ENCODE measurements around the gene PREX1.

The PREX1 gene

DNA sequence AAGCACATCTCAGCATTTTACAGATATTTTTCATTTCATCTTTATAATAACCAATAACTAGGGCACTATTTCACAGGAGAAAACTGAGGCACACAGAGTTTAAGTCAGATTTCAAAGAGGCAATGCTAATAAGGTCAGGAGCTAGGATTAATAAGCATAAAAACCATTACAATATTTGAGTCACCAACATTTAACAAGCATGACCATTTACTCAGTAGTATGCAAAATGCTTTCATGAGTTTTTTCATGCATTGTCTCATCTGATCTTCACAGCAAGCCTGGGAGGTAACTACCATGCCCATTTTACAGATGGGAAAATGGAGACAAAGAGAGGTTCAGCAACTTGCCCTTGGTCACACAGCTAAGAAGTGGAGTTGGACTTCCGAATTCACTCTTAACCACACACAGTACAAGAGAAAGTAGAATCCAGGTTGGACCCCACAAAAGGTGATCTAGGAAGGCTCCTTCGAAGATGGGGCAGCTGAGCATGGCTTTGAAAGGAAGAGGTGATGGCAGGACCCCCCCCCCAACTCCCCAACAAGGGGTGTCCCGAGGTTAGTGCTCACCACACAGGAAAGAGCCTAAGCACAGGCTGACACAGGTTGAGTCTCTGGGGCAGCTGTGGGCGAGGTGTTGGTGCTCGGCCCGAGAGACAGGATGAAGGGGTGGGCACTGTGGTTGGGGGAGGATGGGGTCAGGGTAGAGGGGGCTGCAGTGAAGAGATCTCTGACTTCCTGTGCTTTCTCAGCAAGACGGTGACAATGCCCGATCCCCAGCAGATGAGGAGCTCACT lies 108.8 kb downstream of the PREX1 start:
- DNase-seq, result no peak
- TF ChIP-seq POLR2A (IDR thresholded peaks at IDR 0.05; ENCODE audit: low read length) (no peak), GATA1 (IDR thresholded peaks at IDR 0.05; ENCODE audit: low read depth, low read length) (no peak)

DNA sequence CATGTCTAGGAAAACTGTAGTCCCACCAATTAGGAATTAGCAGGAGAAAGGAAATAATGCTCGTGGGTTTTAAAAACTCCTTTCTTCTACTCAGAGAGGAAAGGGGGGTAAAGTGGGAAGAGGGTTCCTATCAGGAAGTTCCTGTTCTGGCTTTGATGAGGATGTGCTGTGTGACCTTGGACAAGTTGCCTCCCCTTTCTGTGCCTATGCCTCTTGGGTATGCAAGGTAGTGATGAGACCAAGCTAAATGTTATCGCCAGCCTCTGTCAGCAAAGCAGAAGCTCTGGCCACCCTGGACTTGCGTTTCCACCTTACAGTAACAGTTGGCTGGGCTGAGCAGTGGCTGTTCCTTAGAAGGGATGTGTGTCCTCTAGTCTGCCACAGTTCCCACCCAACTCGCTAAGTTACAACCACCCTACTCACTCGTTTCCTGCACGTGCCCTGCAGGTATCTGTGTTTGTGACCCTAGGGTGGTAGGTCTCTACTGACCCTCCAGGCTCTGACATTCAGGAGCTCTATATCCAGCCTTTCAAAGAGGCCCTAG lies 110.0 kb downstream of the PREX1 start:
- TF ChIP-seq POLR2A (IDR thresholded peaks at IDR 0.05; ENCODE audit: low read length) (no peak), GATA1 (IDR thresholded peaks at IDR 0.05; ENCODE audit: low read depth, low read length) (no peak)
- no peak for DNase-seq

DNA sequence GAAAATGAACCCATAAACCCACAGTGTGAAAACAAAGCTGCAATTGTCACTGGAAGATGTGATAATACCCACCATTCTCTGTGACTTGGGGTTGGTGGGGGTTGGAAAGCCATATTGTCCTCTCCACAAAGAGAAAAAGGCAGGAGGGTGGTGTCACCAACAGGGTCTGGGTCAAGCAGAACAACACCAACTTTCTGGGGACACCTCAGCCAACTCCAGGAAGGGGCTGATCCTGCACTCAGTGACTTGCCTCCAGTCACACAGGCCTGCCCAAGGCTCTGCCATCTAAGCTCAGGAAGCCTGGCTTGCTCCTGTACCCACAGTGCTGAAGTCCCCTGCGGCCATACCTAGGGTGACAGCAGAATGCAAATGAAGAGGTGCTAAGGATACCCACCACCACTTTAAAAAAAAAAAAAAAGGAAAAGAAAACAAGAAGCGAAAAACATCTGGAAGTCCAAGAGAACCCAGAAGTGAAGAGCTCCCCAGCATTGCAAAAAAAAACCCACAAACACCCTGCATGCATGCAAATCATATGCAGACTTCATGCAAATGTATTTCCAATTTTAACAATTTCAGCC lies 110.6 kb downstream of the PREX1 start:
- DNase-seq, result no peak
- TF ChIP-seq POLR2A (IDR thresholded peaks at IDR 0.05; ENCODE audit: low read length) (no peak), GATA1 (IDR thresholded peaks at IDR 0.05; ENCODE audit: low read depth, low read length) (no peak)

DNA sequence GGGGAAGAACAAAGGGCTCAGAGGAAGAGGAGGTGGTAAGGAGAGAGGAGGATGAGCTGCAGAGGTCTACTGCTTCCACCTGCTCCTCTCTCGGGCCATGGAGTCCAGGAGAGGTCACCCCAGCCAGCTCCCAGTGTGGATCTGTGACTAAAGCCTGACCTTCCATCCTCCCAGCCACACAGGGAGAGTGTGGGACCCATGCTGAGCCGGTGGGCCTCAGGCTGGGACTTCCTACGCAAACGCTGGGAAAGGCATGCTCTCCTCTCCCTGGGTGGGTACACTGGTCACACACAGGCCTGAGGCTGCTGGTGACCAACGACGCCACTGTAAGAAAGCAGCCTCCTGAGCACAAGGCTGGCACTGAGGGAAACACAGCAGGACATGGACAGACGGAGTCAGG lies 111.3 kb downstream of the PREX1 start:
- TF ChIP-seq GATA1 (IDR thresholded peaks at IDR 0.05; ENCODE audit: low read depth, low read length) (no peak), POLR2A (IDR thresholded peaks at IDR 0.05; ENCODE audit: low read length) (no peak)
- DNase-seq, result no peak

DNA sequence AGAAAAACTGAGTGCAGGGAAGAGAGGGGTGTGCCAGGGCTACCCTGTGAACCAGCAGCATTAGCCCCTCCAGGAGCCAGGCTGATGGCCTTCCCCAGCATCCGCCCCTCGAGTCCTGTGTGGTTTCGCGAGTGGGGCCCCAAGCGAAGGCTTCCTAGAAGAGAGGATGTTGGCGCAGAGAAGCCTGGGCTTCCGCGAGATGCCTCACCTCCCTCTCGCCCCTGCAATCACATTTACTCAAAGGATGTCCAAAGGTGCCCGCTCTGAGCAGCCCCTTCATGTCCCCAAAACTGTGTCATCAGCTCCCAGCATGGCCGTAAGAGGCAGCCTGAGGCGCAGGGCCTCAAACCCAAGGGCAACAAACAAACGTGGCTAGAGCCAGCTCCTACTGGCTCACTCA lies 111.7 kb downstream of the PREX1 start:
- TF ChIP-seq GATA1 (IDR thresholded peaks at IDR 0.05; ENCODE audit: low read depth, low read length), result no peak
- DNase-seq, result no peak

DNA sequence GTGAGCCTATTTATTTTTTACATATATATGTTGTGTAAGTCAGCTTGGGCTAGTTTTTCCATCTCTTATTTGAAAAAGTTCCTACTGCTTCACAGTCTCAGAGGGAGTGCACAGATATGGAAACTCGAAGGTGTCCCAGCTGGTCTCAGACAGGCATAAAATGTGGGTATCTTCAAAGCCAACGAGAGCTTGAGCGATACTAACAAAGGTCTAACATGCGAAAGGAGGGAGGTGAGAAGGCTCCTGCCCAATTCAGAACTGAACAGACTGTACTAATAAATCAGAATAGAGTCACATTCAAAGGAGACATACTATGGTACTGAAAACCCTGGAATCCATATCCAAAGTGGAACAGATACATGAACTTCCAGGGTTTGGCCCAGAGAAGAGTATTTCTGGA lies 113.0 kb downstream of the PREX1 start:
- TF ChIP-seq POLR2A (IDR thresholded peaks at IDR 0.05; ENCODE audit: low read length) (no peak), GATA1 (IDR thresholded peaks at IDR 0.05; ENCODE audit: low read depth, low read length) (no peak)
- no peak for DNase-seq

DNA sequence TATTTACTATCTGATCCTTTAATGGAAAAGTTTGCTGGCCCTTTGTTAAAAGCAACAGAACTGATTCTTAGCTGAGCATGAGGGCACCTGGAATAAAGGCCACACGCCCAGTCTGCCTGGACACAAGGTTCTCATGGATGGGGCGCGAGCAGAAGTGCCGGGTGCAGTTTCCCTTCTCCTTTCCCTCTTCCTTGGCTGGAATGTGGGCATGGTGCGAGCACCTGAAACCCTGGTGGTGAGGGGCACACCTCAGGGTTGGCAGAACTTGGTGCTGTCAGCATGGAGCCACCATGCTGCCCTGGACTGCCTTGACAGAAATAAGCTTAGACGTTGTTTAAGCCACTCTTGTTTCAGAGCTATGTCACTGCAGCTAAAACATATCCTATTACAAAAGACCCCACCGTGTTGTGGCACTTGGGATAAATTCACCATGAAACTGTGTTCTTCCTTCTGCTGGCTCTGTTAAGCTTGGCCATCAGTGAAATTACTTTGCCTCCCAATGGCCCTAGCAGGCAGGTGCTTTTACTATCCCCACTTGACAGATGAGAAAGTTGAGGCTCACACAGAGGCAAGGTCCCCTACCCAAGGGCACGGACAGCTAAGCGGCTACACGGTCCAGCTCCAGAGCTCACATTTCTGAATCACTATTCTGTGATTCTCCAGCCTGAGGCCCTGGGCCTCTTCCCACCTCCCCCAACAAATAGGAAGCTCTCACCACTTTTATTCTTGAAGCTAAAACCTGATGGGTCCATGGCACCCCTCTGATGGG lies 115.9 kb downstream of the PREX1 start:
- DNase-seq, result no peak
- TF ChIP-seq GATA1 (IDR thresholded peaks at IDR 0.05; ENCODE audit: low read depth, low read length) (no peak), POLR2A (IDR thresholded peaks at IDR 0.05; ENCODE audit: low read length) (no peak)

DNA sequence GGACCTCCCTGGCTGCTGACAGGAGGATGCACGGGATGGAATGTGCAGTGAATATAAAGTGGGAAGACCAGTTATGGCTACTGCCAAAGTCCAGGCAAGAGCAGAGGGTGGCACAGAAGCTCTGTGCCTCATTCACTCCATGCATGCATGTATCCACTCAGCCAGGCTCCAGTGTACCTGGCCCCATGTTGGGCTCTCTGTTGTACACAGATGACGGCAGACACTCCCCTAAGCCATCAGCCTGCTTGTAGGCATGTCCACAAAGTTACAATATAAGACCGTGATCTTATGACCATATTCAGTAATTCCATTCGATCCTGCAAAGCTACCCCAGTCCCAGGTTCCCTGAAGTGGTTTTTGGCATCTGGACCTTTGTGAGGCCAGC lies 116.8 kb downstream of the PREX1 start:
- no peak for TF ChIP-seq GATA1 (IDR thresholded peaks at IDR 0.05; ENCODE audit: low read depth, low read length)
- no peak for TF ChIP-seq POLR2A (IDR thresholded peaks at IDR 0.05; ENCODE audit: low read length)
- peak in 1 of 2 experiments; percentile 13 for DNase-seq

DNA sequence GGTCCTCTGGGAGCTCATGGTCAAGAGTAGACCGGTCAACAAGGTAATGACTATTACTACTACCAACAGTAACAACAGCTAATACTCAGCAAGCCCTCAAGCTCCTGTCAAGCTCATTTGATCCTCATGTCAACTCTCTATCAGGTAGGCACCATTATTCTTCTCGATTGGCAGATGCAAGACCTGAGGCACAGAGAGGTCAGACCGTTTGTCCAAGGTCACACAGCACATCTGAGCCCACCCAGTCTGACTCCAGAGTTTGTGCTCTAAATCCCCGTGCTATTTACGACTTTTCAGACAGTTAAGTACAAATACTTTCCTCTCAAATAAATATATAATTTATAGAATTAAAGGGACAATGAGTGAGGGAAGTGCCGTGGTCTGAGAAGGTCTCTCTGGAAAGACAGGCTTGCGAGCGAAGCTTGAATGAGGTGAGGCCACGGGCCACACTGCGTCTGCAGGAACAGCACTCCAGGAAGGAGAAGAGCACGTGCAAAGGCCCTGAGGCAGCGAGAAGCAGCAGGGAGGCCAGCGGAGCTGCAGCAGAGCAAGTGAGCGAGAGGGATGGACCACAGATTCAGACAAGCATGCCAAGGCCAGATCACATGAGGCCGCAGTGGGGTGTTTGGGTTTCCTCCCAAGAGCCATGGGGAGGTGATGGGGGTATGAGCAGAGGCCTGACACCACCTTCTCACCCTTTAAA lies 117.3 kb downstream of the PREX1 start:
- TF ChIP-seq GATA1 (IDR thresholded peaks at IDR 0.05; ENCODE audit: low read depth, low read length) (no peak), POLR2A (IDR thresholded peaks at IDR 0.05; ENCODE audit: low read length) (no peak)

DNA sequence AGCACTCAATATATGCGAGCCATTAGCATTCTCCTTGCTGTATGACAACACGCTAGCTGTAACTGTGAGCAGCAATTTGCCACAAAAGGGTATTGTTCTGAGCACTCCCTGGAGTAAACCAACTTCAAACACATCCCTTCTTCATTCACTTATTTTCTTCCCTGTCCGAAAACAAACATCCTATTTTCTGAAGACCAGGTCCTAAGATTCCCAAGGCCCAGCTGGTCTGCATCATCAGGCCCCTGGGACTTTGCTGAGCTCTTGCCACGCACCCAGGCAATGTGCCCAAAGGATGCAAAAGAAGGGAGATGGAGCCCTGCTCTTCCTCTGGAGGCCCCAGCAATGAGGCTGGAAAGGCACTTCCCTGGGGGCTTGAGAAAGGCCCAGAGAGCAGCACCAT lies 118.1 kb downstream of the PREX1 start:
- TF ChIP-seq POLR2A (IDR thresholded peaks at IDR 0.05; ENCODE audit: low read length) (no peak), GATA1 (IDR thresholded peaks at IDR 0.05; ENCODE audit: low read depth, low read length) (no peak)

More for the DNA sequence above, 117.3 kb downstream of the PREX1 start:
- peak in 1 of 2 experiments; percentile 21 for DNase-seq

DNA sequence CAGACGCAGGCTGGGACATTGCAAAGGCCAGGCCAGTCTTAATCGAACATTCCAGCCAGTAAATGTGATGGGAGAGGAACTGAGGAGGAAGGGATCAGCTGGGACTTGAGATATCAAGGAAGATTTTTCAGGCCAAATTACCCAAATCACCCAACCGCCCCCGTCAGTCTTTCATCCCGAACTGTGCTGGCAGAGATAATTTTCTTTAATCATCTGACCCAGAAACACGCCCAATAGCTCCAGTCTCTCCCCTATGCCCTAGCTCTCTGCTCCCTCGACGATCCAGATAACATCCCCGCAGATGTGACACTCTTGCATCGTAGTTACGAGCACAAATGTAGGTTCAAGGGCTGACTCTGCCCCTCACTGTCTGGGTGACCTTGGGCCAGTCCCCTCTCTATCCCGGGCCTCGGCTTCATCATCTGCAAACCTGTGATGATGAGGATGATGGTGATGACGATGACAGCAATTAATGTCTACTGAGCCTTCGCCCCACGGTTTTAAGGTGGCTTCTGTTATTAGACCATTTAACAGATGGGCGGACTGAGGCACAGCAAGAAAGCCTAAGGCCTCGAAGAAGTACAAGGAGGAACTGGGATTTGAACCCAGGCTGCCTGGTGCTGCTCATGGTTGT lies 118.6 kb downstream of the PREX1 start:
- peak; percentile 91 to 95 for DNase-seq

More for the DNA sequence above, 118.1 kb downstream of the PREX1 start:
- no peak for DNase-seq

DNA sequence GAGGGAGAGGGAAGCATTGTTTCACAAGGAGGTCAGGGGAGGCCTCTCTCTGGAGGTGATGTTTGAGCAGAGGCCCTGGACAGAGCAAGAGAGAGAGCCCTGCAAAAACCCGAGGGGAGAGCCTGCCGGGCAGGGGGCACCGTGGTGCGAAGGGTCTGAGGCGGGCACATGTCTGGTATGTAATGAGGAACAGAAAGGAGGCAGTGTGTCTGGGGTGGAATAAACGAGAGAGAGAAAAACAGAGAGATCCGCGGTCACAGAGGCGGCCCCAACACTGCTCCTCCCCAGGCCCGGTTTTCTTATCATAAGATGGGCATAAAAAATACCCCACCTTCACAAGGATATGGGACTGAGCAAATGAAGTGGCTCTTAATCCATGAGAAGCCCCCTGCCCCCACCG lies 119.2 kb downstream of the PREX1 start:
- DNase-seq, result no peak
- TF ChIP-seq POLR2A (IDR thresholded peaks at IDR 0.05; ENCODE audit: low read length), result no peak

More for the DNA sequence above, 118.6 kb downstream of the PREX1 start:
- TF ChIP-seq GATA1 (IDR thresholded peaks at IDR 0.05; ENCODE audit: low read depth, low read length) (no peak), POLR2A (IDR thresholded peaks at IDR 0.05; ENCODE audit: low read length) (no peak)

DNA sequence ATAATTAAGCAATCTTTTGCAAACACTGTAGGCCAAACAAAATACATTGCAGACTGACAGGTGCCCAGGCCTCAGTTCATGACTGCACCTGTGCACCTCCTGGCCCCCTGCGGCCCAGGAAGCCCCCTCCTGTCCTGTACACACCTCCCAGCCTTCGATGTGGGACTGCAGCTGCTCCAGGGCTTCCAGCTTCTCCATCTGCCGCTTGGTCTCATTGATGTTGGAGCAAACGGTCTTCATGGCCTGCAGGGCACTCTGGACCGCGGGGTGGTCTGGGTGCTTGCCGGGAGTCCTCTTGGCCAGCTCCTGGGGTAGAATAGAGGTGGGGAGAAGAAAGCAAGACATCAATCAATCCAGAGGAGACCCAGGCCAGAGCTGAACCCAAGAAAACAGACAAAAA lies 119.7 kb downstream of the PREX1 start:
- TF ChIP-seq GATA1 (IDR thresholded peaks at IDR 0.05; ENCODE audit: low read depth, low read length) (no peak), POLR2A (IDR thresholded peaks at IDR 0.05; ENCODE audit: low read length) (no peak)
- DNase-seq, result no peak

Measured in erythroblast (primary cell).